LoVo (cell line): ENCODE data around the gene GMNC.

Experiments
- DNase-seq: peaks from one replicate; pipeline ENCODE4 v3.0.0-alpha.2; 2016; ENCODE audit warnings: low spot score

GMNC gene

GRCh38 chr3:190848870-190849269 lies 13.6 kb downstream of the GMNC start:
- DNase-seq, result no peak

- no peak for DNase-seq
Measured at GRCh38 chr3:190847436-190847835, 15.1 kb downstream of the GMNC start.

GRCh38 chr3:190840146-190840545 lies 22.3 kb downstream of the GMNC start:
- DNase-seq, result peak; percentile 12

GRCh38 chr3:190831225-190831624 lies 31.3 kb downstream of the GMNC start:
- no peak for DNase-seq

- no peak for DNase-seq
Measured at GRCh38 chr3:190830031-190830430, 32.5 kb downstream of the GMNC start.

- no peak for DNase-seq
Measured at GRCh38 chr3:190826018-190826417, 36.5 kb downstream of the GMNC start.

- DNase-seq, result no peak
Measured at GRCh38 chr3:190825386-190826016, 37.0 kb downstream of the GMNC start.

- DNase-seq, result peak; percentile 56
Measured at GRCh38 chr3:190811775-190812480, 50.6 kb downstream of the GMNC start.

GRCh38 chr3:190810957-190811356 lies 51.5 kb downstream of the GMNC start:
- no peak for DNase-seq

- DNase-seq, result no peak
Measured at GRCh38 chr3:190809351-190809750, 53.1 kb downstream of the GMNC start.

GRCh38 chr3:190807719-190808375 lies 54.6 kb downstream of the GMNC start:
- DNase-seq, result no peak
